GM10847 (cell line): ENCODE data around the gene KRTAP10-3.
"Not testable (repeated sequence)": the region's sequence is repeated elsewhere in the genome, so short reads cannot be mapped to it uniquely, and the experiment has no call there.

Experiments used
- POLR2A ChIP-seq: IDR thresholded peaks from 2 replicates; pipeline ENCODE4 v1.6.1; 2011; ENCODE audit not compliant: insufficient read length; ENCODE audit errors: extremely low read depth

The KRTAP10-3 gene, protein sequence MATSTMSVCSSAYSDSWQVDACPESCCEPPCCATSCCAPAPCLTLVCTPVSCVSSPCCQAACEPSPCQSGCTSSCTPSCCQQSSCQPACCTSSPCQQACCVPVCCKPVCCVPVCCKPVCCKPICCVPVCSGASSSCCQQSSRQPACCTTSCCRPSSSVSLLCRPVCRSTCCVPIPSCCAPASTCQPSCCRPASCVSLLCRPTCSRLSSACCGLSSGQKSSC

DNA sequence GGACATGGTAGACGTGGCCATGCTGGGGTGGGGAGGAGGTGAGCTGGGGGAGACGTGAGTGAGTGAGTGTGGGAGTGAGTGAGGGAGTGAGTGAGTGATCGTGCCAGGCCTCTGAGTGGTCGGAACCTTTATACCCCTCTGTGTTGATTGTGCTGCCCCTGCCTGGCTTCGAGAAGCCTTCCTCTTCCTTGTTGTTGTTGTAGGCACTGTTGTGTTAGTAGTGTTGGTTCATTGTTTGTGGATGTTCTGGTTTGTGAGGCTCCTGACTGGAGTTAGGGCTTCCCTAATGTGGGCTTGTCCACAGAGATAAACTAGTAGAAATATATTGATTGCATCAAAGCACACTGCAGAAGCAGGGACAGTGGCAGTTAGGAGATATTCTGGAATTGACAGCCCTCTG is at the start of gene KRTAP10-3:
Gene KRTAP10-3 (minus strand): TSS at position 101 of the 400 bp plus-strand sequence. CDS start 80 bp downstream, at position 21.
- TF ChIP-seq POLR2A = no peak

DNA sequence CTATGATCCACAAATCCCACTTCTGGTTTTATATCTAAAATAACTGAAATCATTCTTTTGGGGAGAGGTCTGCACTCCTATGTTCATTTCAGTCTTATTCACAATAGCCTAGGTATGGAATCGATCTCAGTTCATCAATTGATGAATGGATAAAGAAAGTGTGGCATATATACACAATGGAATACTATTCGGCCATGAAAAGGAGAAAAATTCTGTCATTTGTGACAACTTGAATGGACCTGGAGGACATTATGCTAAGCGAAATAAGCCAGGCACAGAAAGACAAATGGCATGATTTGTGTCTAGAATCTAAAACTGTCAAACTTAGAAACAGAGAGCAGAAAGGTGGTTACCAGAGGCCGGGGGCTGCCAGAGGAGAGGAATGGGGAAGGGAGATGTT is 47.9 kb upstream of the KRTAP10-3 start:
- no peak for TF ChIP-seq POLR2A

DNA sequence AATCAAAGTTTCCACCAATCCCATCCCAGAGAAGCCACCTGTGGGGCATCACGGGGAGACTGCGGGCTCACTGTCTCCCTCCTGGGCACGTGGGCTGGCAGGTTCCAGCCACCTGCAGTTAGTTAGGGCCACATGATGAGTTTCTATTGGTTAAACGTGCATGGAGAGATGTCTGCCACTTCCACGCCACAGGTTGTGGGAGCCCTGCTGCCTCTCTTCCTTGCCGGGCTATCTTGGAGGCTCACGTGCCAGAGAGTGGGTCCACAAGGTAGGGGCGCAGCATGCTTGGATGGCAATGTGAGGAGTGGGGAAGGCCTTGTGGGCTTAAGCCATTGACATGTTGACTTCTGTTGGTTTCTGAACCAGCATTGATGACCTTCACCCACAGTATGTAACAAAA is 45.3 kb upstream of the KRTAP10-3 start:
- TF ChIP-seq POLR2A = no peak

DNA sequence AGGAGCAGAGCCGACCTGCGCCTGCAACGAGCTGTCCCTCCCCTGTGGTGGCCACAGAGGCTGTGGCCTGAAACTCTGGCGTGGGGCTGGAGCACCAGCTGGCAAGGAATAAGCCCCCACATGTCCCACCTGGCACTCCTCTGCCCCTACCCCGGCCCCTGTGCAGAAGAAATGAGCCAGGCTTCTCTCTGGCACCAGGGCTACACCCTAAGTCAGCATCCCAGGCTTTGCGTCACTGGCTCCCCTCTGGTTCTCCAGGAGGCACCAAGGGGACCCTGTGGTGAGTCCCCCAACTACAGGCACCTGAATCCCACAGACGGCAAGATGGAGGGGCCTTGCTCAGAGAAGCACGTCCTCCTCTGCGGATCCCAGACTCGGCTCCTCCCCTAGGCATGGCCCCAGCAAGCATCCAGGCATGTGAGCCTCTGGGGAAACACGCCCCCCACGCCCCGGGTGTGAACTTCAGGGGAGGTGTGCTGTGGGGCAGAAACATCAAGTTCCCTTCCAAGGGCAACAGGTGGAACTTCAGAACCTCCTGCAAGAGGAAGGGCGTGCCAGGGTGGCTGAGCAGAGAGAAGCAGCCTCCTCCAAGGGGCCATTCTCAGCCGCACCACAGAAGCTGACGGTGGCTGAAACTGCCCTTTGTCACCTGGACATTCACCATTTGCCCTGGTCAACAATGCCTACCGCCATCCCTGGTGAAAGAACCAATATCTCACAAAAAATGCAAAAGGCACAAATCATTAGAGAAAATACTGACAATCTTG is 44.7 kb upstream of the KRTAP10-3 start:
- TF ChIP-seq POLR2A = no peak

DNA sequence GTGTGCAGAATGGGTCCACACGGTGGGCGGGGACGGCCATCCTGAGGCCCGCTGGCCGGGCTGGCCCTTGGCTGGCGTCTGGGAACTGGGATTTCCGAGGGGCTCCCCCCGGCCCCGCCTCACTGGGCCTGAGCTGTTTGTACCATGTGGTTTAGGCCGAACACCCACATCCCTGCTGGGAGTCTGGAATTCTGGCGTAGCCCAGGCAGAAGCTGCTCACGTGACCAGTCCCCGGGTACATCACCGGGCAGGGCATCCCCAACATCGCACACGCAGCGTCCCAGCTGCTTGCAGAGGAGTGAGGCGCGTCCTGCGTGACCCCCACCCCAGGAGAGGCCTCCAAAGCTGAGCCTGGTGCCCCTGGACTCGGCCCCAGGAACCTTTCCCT is 43.9 kb upstream of the KRTAP10-3 start:
- no peak for TF ChIP-seq POLR2A

DNA sequence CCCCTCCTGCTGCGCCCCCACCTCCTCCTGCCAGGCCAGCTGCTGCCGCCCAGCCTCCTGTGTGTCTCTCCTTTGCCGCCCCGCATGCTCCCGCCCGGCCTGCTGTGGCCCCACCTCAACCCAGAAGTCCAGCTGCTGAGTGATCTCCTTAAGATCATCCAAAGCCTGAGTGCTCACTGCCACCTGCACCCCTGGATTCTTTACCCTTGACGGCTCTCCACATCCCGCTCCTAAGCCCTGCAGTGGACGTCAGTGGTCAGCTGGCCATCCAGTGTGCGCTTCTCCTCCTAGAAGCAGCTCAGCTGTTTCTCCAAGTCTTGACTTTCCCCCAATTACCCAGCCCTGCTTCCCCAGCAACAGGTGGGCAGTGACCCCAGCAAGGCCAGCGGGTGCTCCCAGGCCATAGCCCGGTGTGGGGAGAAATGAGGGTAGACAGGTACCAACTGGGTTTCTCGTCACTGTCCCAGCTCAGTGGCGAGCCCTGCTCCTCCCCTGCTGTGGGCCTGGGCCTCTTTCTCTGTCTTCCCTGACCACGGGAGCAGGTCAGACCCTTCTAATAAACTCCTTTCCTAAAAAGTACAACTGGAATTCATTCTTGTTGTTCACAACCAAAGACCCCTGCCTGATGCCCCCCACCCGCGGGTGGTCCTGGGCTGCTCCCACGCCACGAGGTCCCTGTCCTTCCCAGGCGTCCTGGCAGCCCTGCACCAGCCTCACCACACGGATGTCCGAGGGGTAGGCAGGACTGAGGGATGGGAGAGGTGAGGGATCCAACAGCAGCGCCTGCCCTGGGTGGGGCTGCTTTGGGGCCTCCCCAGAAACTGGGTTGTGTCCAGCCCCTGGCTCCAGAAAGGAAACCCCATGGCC is 43.2 kb upstream of the KRTAP10-3 start:
- TF ChIP-seq POLR2A = no peak

DNA sequence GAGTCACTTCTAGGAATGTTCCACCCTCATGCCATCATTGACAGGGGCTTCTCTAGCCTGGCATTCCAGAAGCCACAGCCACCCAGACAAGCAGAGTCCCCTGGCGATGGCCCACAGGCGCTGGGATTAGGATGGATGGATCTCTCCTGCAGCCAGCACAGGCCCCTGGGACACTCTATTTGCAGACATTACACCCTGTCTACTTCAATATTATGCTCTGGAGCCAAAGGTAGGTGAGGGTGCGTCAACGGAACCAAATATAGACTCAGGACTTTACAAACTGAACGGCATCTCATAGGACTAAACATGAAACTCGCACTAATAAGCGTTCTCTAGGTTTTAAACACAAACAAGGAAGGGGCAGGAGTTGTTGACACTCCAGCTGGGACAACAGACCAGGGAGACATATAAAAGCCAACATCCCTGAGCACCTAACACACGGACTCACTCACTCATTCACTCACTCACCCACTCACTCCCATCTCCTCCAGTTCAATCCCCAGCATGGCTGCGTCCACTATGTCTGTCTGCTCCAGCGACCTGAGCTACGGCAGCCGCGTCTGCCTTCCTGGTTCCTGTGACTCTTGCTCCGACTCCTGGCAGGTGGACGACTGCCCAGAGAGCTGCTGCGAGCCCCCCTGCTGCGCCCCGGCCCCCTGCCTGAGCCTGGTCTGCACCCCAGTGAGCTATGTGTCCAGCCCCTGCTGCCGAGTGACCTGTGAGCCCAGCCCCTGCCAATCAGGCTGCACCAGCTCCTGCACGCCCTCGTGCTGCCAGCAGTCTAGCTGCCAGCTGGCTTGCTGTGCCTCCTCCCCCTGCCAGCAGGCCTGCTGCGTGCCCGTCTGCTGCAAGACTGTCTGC is 41.8 kb upstream of the KRTAP10-3 start, which contains the start of gene KRTAP10-7:
Gene KRTAP10-7 (plus strand): TSS at position 480 of the 861 bp plus-strand sequence. CDS start 25 bp downstream, at position 505.
- TF ChIP-seq POLR2A = not testable (repeated sequence)

DNA sequence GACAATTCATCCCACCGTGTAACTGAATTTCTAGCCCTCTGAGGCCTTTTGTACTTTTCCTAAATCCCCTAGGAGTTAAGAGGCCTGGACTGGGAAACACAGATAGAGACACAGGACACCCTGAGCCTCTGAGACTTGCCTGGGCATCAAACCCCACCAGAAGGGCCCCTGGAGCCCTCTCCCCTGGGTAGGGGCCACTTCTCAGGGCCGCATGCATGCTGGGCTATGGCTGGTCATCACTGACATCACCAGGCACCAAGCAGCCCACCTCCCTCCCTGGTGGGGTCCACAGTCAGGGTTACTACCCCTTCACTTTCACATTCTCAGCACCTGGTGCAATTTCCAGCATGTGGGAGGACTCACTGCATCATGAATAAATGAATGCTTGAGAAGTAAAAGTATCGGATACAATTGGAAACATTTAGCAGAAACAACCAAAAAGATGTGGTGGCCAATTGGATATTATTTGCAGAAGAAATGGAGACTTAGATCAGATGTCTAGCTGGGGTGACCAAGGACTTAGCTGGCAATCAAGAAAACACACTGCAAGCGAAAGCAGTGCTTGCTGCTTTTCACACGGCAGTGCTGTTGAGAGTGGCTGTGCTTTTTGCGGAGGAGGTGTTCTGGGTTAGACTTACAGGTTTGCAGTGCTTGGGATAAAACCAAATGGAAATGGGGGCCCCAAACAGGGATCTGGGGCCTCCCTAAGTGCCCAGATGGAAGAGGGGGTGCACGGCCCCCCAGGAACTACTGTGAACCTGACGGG is 40.9 kb upstream of the KRTAP10-3 start:
- no peak for TF ChIP-seq POLR2A

DNA sequence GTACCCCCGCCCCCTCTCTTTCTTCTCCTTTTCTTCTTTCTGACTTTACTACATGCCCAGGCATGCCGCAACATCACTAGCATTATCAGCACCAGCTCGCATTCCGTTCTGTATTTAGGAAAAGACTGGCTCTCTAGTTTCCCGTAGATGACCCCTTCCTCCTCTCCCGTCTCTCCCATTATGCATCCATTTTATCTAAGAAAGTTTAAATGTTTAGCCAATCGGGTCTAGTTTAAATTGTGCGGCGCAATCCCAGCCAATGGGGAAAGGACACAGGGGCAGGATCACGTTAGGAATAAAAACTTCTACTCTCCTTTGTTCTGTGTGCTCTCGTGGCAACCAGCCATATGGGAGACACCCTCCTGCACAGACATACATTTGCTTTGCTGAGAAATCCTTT is 39.5 kb upstream of the KRTAP10-3 start:
- TF ChIP-seq POLR2A = no peak

DNA sequence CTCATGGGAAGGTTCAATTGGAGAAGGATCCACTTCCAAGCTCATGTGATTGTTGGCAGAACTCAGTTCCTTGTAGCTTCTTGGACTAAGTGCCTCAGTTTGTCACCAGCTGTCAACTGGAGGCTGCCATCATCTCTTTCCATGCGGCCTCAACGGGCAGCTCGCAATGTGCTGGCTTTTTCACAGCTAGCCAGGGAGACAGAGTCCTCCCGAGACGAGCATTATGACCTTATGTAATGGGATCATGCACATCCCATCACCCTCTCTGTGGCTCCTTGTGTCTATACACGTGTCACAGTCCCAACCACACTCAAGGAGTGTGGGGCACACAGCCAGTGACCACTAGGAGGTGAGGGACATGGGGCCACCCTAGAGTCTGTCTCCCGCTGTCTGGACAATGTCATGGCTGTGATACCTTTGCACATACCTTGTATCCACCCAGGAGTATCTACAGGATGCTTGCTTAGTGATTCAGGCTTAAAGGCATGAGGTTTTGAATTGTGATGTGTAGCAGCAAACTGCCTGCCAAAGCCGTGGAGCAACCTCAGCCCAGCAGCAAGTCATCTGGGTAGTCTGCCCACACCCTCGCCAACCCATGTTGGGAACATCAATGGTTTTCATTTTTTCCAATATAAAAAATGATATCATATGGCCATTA is 37.6 kb upstream of the KRTAP10-3 start:
- TF ChIP-seq POLR2A = no peak

DNA sequence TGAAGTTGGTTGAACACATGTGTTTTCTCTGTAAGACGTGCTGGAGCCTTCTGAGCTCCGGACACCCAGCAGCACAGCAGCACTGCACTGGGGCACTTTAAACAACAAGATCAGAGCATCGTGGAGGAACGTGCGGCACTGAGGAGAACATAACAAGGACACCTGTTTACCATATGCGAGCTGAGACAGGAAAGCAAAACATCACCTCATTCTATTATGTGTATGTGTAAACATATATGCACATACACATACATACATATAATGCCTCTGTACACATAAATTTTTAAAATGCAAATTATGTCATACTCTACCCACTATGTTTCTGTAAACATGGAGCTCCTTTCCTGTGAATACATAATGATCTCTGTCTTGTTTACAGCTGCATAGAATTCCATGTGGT is 36.9 kb upstream of the KRTAP10-3 start:
- no peak for TF ChIP-seq POLR2A

DNA sequence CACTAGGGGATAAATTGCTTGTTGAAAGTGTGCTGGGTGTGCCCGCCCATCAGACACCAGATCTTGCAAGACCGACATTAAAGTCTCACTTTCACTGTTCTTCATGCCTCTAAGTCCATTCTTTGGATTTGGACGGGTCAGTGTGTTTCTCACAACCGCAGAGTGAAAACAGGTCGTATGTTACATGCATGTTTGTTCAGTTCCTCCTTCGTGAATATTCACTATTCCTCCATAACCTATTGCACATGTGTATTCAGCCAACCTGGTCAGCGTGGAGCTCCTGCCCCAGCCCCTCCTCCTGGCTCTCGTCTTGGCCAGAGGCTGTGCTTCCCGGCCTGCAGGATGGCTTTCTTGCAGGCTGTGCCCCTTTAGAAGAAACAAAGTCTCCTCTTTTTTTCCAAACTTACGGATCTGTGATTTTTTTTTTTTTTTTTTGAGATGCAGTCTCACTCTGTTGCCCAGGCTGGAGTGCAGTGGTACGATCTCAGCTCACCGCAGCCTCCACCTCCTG is 35.9 kb upstream of the KRTAP10-3 start:
- TF ChIP-seq POLR2A = no peak
